IPS-18a (cell line): ENCODE data around the gene SFXN3.

Source experiments
- H3K27ac ChIP-seq: one replicate; pipeline ENCODE4 v1.5.1; 2013; ENCODE audit warnings: low read length
- H3K27me3 ChIP-seq: one replicate; pipeline ENCODE4 v1.6.1; 2013; ENCODE audit warnings: mild to moderate bottlenecking, low read length; ENCODE audit not compliant: control insufficient read depth, insufficient read depth
- H3K36me3 ChIP-seq: one replicate; pipeline ENCODE4 v1.6.1; 2013; ENCODE audit warnings: low read depth, low read length; ENCODE audit not compliant: control insufficient read depth
- H3K4me1 ChIP-seq: one replicate; pipeline ENCODE4 v1.6.1; 2013; ENCODE audit warnings: low read depth, low read length; ENCODE audit not compliant: control insufficient read depth
- H3K4me3 ChIP-seq: one replicate; pipeline ENCODE4 v1.5.1; 2013; ENCODE audit warnings: low read length
- H3K9ac ChIP-seq: one replicate; pipeline ENCODE4 v1.6.1; 2013; ENCODE audit warnings: mild to moderate bottlenecking, low read length, moderate library complexity
- H3K9me3 ChIP-seq: one replicate; pipeline ENCODE4 v1.6.1; 2013; ENCODE audit warnings: low read depth, low read length; ENCODE audit not compliant: control insufficient read depth

Gene SFXN3

DNA sequence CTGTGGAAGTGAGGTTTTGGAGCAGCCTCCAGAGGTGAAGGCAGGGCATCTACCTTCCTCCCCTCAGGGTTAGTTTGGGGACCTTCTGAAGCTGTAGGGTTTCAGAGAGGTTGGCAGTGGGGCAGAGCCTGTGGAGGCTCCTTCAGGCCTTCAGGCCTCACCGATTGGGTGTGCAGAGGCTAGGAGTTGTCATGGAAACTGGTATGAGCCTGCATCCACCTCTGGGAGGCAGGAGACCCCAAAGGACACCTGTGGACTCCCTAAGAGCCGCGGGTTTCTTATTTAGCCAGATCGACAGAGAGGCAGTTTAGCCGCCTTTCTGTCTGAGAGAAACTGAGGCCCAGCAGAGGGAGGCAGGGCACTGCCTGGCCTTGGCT is 29.4 kb upstream of the SFXN3 start:
- Histone ChIP-seq H3K4me3 (no peak overlapping the region), H3K9ac (no peak overlapping the region)

DNA sequence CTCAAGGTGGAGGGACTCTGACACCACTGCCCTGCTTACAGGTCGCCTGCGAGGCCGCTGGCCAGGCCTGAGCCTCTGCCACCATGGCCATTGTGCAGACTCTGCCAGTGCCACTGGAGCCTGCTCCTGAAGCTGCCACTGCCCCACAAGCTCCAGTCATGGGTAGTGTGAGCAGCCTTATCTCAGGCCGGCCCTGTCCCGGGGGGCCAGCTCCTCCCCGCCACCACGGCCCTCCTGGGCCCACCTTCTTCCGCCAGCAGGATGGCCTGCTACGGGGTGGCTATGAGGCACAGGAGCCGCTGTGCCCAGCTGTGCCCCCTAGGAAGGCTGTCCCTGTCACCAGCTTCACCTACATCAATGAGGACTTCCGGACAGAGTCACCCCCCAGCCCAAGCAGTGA is 28.6 kb upstream of the SFXN3 start:
- Histone ChIP-seq H3K4me1 (peaks cover 15% of the 10 kb centered on the region), H3K9me3 (no peaks in the 10 kb centered on the region), H3K36me3 (peaks cover 35% of the 10 kb centered on the region), H3K9ac (no peak overlapping the region), H3K4me3 (no peak overlapping the region), H3K27me3 (no peaks in the 10 kb centered on the region), H3K27ac (no peak overlapping the region)

More for the DNA sequence above, 29.4 kb upstream of the SFXN3 start:
- H3K27me3 ChIP-seq, result no peaks in the 10 kb centered on the region
- peaks cover 16% of the 10 kb centered on the region for H3K4me1 ChIP-seq
- H3K36me3 ChIP-seq, result peaks cover 30% of the 10 kb centered on the region
- H3K9me3 ChIP-seq, result no peaks in the 10 kb centered on the region
- H3K27ac ChIP-seq, result no peak overlapping the region

DNA sequence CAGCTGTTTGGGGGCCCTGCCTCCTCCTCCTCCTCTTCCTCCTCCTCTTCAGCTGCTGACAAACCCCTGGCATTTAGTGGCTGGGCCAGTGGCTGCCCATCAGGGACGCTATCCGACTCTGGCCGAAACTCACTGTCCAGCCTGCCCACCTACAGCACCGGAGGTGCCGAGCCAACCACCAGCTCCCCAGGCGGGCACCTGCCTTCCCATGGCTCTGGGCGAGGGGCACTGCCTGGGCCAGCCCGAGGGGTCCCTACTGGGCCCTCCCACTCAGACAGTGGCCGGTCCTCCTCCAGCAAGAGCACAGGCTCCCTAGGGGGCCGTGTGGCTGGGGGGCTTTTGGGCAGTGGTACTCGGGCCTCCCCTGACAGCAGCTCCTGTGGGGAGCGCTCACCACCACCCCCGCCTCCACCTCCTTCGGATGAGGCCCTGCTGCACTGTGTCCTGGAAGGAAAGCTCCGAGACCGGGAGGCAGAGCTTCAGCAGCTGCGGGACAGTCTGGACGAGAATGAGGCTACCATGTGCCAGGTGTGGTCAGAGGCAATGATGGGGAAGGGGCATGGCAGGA is 27.3 kb upstream of the SFXN3 start:
- no peak overlapping the region for H3K27ac ChIP-seq
- no peaks in the 10 kb centered on the region for H3K9me3 ChIP-seq
- peaks cover 36% of the 10 kb centered on the region for H3K36me3 ChIP-seq
- no peak overlapping the region for H3K9ac ChIP-seq
- no peaks in the 10 kb centered on the region for H3K27me3 ChIP-seq
- H3K4me1 ChIP-seq, result peaks cover 11% of the 10 kb centered on the region
- H3K4me3 ChIP-seq, result no peak overlapping the region

DNA sequence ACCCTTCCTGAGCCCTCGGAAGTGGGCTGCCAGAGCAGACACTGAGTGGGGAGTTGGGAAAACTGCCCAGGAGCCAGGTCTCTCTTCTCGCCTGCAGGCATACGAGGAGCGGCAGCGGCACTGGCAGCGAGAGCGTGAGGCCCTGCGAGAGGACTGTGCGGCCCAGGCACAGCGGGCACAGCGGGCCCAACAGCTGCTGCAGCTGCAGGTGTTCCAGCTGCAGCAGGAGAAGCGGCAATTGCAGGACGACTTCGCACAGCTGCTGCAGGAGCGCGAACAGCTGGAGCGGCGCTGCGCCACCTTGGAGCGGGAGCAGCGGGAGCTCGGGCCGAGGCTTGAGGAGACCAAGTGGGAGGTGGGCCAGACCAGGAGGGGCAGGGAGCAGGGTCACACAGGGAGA is 25.7 kb upstream of the SFXN3 start:
- Histone ChIP-seq H3K27me3 (no peaks in the 10 kb centered on the region), H3K9me3 (no peaks in the 10 kb centered on the region), H3K4me1 (peaks cover 9% of the 10 kb centered on the region), H3K27ac (no peak overlapping the region), H3K36me3 (peaks cover 36% of the 10 kb centered on the region), H3K9ac (no peak overlapping the region), H3K4me3 (no peak overlapping the region)

DNA sequence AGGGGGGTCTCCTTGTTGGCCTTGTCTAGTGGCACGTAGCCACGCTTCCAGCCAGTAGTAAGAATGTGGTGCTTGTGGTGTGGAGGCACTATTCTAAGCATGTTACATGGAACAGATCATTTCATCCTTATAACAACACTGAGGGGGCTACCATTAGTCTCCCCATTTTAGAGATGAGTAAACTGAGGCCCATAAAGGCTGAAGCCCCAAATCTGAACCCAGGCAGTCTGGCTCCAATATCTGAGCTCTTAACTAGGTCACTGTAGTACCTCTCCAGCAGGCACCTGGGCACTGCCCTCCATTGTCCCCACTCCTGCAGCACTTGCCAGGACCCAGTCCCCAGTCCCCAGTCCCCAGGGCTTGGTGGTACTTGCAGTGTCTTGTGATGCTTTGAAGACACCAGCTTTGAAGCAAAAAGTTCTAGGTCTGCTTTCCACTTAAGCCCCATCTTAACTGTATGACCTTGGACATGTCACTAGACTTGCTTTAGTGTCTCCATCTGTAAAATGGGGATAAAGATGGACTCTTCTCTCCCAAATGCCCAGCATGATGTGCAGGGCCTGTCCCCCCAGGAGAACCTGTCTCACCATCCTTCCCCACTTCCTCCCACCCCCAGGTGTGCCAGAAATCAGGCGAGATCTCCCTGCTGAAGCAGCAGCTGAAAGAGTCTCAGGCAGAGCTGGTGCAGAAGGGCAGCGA is 25.0 kb upstream of the SFXN3 start:
- H3K4me3 ChIP-seq, result no peak overlapping the region
- H3K36me3 ChIP-seq, result peaks cover 36% of the 10 kb centered on the region
- peaks cover 3% of the 10 kb centered on the region for H3K4me1 ChIP-seq
- H3K27me3 ChIP-seq, result no peaks in the 10 kb centered on the region
- H3K9me3 ChIP-seq, result no peaks in the 10 kb centered on the region
- H3K9ac ChIP-seq, result no peak overlapping the region
- H3K27ac ChIP-seq, result no peak overlapping the region

DNA sequence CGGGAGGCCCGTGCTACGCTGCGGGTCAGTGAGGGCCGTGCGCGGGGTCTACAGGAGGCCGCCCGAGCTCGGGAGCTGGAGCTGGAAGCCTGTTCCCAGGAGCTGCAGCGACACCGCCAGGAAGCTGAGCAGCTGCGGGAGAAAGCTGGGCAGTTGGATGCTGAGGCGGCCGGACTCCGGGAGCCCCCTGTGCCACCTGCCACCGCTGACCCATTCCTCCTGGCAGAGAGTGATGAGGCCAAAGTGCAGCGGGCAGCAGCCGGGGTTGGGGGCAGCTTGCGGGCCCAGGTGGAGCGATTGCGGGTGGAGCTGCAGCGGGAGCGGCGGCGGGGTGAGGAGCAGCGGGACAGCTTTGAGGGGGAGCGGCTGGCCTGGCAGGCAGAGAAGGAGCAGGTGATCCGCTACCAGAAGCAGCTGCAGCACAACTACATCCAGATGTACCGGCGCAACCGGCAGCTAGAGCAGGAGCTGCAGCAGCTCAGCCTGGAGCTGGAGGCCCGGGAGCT is 24.4 kb upstream of the SFXN3 start:
- no peaks in the 10 kb centered on the region for H3K4me1 ChIP-seq
- H3K27me3 ChIP-seq, result no peaks in the 10 kb centered on the region
- peaks cover 36% of the 10 kb centered on the region for H3K36me3 ChIP-seq
- no peak overlapping the region for H3K9ac ChIP-seq
- H3K27ac ChIP-seq, result no peak overlapping the region
- H3K4me3 ChIP-seq, result no peak overlapping the region
- H3K9me3 ChIP-seq, result no peaks in the 10 kb centered on the region

DNA sequence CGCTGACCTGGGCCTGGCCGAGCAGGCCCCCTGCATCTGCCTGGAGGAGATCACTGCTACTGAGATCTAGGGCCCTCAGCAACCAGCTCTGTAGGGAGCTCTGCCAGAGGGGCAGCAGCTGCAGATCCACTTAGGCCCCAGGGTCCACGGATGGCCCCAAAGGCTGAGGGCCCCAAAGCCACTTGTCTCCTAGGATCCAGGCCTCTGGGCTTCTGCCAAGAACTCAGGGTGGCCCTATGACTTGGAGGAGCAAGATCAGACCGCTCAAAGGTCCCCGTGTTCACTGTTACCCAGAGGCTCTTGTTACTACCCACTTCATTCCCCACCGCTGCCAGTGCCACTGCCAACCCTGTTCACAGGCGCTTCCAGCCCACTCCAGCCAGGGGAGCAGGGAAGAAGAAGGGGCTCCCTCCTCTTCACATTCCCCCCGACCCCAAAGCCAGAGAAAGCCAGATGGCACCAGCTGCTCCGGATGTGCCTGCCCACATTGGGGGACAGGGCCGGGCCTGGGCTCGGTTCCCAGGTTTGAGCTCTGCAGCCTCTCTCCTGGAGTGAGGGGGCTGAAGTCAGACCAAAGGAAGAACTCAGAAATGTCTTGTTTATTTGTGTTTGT is 23.8 kb upstream of the SFXN3 start:
- Histone ChIP-seq H3K9me3 (no peaks in the 10 kb centered on the region), H3K27me3 (no peaks in the 10 kb centered on the region), H3K4me3 (no peak overlapping the region), H3K36me3 (peaks cover 36% of the 10 kb centered on the region), H3K27ac (no peak overlapping the region), H3K9ac (no peak overlapping the region), H3K4me1 (no peaks in the 10 kb centered on the region)

DNA sequence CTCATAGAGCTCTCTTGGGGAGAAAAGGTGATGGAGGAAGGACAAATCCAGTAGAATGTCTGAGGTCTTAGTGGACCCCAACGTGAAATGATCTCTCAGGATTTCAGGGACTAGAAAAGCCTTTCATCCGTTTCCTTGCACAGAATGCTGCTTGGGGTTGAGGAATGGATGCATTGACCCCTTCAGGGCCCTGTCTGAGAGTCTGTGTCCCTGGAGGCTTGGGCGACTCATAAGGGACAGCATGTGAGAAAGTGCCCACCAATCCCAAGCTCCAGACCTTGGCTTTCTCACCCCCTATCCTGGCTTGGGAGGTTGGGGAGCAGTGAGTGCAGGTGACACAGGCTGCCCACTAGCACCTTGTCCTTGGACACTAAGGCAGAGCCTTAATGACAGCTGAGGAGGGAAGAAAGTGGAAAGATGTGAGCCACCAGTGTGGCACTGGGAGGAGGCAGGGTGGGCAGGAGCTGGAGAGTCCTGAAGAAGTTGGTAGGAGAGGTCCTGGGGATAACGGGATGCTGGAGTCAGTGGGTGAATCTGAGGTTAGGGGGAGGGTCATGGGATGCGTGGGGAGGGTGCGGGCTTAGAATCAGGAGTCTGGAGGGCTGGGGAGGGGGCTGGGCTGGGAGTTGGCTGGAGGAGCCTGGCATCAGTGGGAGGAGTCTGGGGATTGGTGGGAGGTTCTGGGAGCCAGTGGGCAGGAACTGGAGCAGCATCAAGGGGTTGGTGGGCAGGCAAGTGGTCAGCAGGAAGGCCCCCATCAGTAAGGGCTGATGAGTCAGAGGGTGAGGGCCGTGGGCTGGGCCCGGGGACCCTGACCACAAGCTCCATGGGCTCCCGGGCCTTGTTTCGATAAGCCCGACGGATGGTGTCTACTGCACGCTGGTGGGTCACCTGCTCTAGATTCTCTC is 22.9 kb upstream of the SFXN3 start:
- Histone ChIP-seq H3K9ac (no peak overlapping the region), H3K27ac (no peak overlapping the region), H3K4me1 (no peaks in the 10 kb centered on the region), H3K4me3 (no peak overlapping the region), H3K9me3 (no peaks in the 10 kb centered on the region), H3K27me3 (no peaks in the 10 kb centered on the region), H3K36me3 (peaks cover 30% of the 10 kb centered on the region)

DNA sequence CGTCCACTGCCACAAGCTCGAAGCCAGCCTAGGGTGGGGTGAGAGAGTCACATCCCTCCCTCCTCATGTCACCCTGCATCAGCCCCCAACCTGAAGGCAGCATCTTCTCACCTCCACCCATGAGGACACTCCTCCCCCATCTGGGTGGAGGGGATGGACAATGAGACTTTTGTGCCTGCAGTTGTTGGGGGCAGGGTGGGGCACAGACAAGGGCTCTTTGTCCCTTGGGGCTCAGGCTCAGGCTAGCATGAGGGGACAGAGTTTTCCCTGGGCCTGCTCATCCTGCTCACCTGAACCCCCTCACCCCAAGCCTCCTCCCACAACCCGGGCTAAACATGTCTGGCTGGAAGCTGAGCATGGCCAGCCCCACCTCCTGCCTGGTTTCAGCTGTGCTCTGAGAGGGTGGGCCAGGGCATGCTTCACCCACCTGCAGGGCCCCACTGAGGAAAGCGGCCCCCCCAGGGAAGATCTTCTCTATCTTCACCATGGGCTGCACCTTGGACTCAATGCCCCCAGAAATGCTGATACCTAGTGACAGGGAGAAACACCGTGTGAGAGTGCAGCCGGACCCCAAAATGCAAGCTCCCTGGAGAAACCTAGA is 22.1 kb upstream of the SFXN3 start:
- Histone ChIP-seq H3K27ac (no peak overlapping the region), H3K4me1 (no peaks in the 10 kb centered on the region), H3K4me3 (no peak overlapping the region), H3K9me3 (no peaks in the 10 kb centered on the region), H3K36me3 (peaks cover 25% of the 10 kb centered on the region), H3K9ac (no peak overlapping the region), H3K27me3 (no peaks in the 10 kb centered on the region)

DNA sequence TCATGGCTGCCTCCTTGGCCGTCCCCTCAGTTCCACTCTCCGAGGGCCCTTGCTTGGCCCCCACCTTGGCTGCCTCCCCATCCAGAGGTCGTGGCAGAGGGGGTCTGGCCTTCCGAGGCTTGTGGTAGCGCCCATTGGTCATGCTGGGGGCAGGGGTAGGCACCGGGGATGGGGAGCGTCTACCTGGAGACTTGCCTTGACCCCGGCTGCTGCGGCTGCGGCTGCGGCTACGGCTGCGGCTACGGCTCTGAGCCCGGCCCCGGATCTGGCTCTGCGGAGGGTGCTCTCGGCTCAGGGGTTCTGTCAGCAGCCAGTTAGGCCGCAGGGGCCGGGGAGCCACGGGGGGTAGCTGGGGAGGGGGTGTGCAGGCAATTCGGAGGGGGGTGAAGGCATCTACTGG is 20.7 kb upstream of the SFXN3 start:
- no peaks in the 10 kb centered on the region for H3K4me1 ChIP-seq
- no peak overlapping the region for H3K9ac ChIP-seq
- no peak overlapping the region for H3K27ac ChIP-seq
- no peak overlapping the region for H3K4me3 ChIP-seq
- peaks cover 18% of the 10 kb centered on the region for H3K36me3 ChIP-seq
- H3K9me3 ChIP-seq, result no peaks in the 10 kb centered on the region
- peaks cover 9% of the 10 kb centered on the region for H3K27me3 ChIP-seq
